Kidney glomerular epithelial cell (primary cell): ENCODE measurements around the gene ANO1.

ENCODE experiments used
- DNase-seq: peaks from one replicate; lab custom pipeline; 2025; lab: John Stamatoyannopoulos, UW

ANO1 gene

DNA sequence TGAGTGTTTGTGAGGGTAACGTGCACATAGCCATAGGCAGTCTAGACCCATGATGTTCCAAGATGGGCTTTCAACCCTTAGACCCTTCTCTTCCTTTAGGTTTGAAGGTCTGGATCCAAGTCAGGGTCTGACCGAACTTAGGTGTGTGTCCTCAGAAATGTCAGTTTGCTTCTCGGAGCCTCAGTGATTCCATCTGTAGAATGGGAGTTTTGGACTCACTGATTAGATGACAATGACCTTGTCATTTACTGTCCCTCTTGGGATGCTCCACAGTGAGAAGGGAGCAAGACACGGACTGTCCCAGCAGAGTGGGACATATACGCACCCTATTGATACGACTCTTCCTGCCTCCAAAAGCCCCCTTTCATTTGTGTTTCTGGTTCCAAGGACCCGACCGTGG, 37.7 kb downstream of the ANO1 start:
- no peak for DNase-seq

DNA sequence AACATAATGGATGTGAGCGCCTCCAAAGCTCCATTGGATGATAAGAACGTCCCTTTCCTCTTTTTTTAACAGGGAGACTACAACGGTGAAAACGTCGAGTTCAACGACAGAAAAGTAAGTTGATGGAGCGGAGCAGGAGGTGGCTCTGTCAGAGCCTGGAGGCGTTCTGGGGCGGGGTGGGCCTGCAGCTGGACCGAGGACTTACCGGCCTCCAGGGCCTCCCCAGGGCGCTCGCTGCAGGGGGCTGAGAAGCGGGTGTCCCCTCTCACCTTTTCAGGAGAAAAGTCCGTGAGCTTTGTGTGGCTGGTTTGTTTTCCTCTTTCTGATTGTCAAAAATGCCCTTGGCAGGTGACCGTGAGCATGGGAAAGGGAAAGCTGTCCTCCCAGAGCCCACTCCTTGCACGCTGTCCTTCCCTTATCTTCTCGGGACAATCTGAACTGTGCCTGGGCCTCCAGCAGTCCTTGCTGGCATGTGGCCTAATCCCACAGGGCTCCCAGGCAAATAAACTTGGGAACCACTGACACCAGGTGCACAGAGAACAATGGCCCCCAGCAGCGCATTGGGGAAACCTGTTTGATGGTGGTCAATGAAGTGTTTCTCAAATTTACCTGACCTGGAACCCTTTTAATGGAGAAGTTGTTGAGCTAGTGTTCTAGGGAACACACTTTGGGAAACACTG, 38.4 kb downstream of the ANO1 start:
- DNase-seq: no peak

DNA sequence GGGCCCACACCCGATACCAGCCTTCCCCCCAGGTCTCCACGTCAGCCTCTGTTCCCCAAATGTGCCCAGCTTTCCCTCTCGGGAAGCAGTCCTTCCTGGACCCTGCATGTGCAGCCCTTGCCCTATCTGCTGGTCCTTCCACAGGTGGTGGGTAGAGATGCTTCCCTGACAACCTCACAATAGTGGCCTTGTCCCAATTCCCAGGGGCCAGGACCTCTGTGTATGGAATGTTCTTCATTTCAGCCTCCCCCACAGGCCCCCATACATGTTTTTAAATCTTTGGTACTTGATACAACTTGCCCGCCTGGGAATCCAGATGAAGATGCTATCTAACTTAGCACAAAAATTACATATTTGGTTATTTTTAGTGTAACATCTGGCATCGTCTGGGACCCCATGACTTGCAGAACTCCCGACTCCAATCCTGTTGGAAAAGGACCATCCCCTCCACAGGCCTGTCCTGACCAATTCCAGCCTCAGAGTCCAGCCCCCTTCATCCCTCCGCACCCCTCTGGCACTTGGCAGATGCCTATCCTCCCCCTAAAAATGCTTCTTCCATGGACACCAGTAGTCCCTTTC, 39.5 kb downstream of the ANO1 start:
- no peak for DNase-seq

DNA sequence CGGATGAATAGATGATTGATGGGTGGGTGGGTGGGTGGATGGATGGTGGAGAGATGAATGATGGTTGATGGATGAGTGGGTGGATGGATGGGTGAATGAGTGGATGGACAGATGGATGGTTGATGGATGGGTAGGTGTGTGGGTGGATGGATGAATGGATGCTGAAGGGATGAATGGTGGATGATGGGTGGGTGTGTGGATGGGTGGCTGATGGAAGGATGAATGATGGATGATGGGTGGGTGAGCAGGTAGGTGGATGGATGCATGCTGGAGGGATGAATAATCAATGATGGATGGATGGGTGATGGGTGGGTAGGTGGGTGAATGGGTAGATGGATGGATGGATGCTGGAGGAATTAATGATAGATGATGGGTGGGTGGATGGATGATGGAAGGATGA, 40.5 kb downstream of the ANO1 start:
- no peak for DNase-seq

DNA sequence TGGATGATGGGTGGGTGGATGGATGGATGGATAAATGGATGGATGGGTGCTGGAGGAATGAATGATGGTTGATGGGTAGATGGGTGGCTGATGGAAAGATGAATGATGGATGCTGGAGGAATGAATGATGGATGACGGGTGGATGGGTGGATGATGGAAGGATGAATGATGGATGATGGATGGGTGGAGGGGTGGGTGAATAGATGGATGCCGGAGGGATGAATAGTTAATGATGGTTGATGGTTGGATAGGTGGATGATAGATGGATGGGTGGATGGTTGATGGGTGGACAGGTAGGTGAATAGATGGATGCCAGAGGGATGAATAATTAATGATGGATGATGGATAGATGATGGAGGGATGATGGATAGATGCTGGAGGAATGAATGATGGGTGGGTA, 41.4 kb downstream of the ANO1 start:
- no peak for DNase-seq

DNA sequence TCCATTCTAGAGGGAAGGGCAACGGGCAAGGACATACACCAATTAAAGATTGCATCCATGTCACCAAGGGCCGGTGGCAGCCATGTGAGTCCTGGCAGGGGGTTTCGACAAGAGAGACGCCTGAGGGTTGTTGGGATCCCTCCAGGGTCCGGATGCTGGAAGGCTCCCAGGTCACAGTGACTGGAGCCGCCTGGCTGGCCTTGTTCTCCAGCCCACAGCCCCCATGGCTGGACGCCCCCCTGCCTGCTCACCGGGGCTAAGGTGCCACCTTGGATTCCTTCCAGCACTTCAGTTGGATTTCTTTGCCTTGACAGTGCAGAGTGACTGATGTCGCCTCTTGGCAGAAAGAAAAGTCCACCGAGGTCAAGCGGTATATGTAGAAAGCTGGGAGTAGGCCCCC, 42.6 kb downstream of the ANO1 start:
- no peak for DNase-seq

DNA sequence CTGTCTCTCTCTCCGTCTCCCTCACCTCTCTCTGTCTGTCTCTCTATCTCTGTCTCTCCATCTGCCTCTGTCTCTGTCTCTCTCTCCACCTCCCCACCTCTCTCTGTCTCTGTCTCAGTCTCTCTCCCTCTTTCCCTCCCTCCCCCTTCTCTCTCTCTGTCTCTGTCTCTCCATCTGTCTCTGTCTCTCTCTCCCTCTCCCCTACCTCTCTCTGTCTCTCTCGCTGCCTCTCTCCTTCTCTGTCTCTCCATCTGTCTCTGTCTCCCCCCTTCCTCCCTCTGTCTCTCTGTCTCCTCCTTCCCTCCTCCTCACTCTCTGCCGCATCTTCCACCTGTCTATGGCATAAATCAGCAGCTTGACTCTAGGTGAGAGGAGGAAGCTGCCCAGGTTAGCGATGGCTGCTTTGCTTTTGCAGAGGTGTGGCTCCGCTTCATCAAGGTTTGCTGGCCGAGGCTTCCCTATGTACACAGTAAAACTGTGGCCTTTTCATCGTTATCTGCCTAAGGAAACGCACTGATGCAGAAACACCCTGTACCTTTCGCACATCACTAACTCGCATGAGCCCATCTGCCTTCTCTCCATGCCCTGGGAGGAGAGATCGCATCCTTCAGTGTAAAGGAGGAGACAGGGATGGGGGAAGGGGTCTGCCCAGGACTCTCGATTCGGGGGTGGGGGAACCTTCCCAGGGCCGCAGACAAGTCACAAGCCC, 44.5 kb downstream of the ANO1 start:
- no peak for DNase-seq

DNA sequence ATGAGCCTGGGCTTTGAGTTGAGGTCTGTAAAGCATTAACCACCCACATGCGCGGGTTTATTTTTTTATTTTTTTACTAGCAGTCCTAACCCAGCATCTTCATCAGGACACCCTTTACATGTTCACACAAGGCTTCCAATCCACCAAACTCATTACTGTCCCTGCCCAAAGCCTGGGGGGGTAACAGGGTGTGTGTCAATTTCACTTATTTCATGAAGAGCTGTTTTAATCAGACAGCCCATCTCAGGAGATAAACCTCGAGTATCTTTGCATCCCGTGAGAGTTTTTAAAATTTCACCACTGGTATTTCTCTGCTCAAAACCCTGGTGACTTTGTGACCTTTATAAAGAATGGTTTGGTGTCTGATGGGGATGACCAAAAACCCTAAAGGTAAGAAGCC, 45.6 kb downstream of the ANO1 start:
- DNase-seq: no peak

DNA sequence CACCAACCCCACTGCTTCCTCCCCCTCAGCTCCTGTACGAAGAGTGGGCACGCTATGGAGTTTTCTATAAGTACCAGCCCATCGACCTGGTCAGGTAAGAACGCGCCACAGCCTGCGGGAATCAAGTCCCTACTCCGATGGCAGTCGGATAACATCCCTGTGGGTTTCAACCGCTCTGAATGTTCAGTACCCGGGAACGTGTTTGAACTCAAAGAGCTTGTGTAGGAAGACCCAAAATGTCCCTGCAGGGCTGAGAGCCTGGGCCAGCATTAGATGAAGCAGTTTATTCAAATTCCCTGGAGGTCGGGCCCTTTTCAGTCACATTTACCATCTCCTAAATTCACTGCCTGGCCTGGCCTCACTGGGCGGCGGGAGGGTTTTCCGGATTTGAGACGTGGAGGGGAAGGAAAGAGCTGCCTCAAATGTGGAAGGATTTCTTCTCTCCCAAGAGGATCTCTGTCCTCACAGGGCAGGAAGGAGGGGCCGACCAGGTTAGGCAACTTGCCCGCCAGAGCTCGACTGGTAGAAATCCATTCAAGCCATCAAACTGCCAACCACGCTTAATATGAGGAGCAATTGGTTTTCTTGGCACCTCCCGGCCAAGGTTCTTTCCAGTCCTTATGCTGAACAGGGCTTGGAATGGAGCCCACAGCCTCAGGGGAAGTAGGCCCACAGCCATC, 46.3 kb downstream of the ANO1 start:
- no peak for DNase-seq

DNA sequence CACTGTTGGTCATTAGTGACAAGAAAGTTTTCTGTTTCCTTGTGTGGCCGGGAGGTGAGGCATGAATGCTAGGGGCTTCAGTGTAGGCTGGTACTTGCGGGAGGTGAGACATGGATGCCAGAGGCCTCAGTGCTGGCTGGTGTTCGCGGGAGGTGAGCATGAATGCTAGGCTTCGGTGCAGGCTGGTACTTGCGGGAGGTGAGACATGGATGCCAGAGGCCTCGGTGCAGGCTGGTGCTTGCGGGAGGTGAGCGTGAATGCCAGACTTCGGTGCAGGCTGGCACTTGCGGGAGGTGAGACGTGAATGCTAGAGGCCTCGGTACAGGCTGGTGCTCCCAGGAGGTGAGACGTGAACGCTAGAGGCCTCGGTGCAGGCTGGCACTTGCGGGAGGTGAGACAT, 48.4 kb downstream of the ANO1 start:
- DNase-seq: no peak

DNA sequence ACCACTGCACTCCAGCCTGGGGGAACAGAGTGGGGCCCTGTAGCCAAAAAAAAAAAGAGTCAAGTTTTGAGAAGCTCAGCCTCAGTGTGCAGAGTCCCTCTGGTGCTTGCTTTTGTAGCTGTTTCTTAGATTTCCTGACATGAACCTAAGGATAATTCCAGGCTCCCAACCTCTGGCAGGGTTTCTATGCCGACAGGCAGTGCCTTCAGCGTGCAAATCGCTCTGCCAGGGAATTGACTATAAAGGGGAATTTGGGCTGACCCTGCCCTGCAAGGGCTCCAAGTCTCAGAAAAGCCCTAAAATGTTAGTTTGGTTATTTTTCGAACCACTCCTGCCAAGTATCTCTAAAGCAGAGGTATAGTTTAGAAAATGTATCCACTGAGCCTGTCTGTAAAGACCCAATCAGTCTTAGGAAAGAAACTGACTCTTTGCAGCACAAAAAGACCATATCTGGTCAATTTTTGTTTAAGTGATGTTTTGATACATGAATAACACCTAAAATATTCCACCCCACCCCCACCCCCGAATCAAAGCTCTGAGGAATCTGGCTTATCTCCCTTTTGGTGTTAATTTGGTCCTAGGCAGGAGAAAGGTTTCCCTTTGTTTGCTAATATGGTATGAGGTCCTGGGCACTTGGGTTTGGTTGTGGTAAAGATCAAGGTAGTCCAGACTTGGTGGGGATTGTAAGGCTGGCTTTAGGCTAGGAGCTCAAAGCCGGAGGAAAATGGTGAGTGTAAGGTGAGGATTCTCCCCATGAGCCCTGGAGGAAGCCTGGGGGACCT, 49.7 kb downstream of the ANO1 start:
- no peak for DNase-seq

DNA sequence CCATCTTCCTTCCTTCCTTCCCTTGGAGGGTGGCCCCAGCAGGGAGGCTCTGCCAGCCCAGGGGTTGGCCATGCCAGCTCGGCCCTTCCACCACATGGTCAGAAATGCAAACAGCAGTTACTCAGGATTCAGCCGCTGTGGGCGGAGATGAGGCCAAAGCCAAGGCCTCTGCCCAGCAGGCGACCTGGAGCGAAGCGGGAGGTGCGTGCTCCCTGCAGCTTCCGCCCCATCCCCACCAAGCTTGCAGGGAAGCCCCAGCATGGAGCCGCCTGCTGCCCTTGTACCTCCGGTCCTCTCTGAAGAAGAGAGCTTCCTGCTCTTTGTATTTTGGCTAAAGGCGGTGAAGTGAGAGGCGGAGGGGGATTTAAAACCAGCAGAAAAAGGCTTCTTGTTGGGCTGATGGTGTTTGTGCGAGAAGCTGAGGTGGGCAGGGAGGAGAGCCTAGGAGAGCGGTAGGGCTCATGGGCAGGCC, 50.4 kb downstream of the ANO1 start:
- no peak for DNase-seq

DNA sequence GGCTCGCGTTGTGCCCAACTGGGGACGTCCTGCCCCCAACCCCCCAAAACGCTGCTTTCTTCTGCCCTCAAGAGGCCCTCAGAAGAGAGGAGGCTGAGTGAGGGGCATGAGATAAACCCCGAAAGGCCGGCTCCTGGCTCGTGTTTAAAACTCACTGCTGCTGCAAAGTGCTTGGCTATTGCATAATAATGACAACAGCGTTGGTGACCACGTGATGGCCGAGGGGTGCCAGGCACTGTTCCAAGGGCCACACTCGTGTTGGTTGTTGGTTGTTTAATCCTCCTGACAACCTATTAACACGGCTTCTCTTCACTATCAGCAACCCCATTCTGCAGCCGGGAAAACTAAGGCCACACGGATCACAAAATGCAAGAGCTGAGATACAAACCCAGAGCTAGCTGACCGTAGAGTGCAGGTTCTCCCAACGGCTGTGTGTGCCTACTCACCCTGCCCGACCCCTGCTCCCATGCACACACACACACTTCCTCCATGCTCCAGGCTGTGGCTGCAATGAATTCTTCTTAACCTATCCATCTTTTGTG, 51.0 kb downstream of the ANO1 start:
- DNase-seq: no peak

DNA sequence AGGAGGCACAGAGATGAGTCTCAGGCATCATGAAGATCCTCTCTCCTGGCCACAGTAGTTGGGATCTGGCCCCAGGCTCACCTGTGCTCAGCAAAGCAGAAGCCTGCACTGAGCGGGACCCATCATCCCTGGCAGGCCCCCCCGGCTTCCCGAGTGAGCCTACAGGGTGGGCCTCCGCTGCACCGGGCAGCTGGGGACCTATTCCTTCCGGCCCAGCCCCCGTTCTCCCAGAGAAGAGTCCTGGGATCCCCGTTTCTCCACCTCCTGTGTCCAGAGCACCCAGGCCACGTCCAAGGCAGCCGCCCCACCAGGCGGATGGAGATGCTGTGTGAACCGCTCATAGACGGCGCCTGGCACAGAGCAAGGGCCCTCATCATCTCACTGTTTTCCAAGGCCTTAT, 52.5 kb downstream of the ANO1 start:
- DNase-seq: no peak

DNA sequence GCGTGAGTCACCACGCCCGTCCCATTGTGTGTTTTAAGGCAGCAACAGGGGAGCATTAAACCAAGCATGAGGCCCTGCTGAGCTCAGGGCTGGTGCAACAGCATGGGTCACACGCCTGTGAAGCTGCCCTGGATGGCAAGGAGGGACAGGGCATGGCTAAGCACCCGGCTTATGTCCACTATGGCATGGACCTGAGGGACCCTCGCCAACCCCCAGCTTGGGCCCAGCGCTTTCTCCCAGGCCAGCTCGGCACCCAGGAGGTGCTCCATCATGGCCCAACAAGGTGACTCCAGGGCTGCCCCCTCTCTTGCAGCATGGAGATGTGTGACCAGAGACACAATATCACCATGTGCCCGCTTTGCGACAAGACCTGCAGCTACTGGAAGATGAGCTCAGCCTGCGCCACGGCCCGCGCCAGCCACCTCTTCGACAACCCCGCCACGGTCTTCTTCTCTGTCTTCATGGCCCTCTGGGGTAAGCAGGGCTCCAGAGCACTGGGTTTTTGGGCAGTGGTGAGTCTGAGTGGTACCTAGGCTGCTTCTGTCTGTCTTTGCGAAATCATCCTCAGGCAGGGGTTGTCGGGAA, 53.6 kb downstream of the ANO1 start:
- DNase-seq: no peak

DNA sequence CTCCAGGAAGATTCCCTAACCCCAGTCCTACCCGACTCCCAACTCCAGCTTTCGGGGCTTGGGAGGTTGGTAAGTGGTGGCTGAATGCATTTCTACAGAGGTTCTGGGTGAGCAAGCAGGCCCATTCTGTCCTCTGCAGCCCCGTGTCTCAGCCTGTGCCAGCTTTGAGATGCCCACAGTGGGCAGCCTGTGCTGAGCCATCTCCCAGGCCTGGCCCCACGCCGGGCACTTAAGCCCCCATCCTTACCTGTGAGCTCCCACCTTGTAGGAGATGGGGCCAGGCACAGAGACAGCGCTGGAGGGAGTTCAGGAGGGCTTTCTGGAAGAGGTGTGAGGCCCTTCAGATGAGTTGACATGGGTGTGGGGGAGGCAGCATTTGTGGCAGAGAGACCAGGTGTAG, 54.5 kb downstream of the ANO1 start:
- DNase-seq: no peak

DNA sequence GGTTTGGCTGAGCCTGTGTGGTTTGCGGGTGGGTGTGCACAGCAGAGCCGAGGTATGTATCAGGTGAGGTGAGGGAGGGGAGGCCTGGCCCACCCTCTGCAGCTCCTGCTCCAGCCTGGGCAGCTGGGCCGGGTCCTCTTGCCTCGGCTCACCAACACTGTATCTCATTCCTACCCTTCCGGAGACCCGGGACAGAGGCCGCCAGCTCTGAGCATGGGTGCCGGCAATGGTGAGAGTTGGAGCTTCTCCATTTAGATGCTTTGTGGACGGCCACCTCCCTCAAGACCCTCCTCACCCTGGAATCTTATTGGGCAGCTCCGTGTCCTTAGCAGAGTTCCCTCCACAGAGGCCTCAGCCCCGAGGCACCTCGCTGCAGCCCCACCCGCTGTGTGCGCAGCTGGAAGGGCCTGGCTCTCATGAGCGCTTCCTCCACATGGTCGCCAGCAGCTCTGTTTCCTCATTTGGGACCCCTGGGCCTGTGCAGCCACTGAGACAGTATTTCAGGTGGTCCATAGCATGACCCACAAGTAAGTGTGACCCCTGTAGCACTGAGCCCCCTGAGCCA, 55.7 kb downstream of the ANO1 start:
- no peak for DNase-seq

DNA sequence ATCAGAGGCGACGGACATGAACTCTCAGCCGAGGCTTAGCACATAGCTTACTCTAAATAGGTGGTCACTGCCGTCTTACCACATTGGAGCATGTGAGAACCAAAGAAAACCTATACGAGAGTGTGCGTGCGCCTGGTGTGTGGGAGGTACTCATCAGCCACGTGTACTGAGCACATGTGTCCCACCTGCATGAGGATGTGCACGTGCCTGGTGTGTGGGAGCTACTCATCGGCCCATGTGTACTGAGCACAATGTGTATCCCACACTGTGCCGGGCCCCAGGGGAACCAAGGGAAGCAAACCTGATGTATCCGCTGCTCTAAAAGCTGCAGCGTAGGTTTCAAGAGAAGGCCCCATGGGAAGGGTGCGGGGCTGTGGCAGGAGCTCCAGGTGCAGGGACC, 56.4 kb downstream of the ANO1 start:
- DNase-seq: no peak

DNA sequence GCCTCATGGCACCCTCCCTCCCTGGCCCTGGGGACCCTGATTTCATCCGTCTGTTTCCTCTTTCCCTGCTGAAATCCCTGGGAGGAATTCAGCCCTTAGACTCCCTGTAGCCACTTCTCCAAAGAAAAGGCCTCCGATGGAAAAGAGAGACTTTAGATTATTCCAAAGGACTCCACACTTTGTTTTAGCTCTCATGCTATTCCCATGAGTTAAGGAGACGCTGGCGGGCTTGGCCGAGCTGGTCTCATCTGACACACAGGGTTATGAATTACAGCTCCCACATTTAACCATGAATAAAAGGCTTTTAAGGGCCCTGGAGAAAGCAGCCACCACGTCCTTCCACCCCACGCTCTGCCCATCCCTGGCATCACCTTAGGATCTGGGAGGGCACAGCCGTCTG, 57.0 kb downstream of the ANO1 start:
- DNase-seq: no peak

DNA sequence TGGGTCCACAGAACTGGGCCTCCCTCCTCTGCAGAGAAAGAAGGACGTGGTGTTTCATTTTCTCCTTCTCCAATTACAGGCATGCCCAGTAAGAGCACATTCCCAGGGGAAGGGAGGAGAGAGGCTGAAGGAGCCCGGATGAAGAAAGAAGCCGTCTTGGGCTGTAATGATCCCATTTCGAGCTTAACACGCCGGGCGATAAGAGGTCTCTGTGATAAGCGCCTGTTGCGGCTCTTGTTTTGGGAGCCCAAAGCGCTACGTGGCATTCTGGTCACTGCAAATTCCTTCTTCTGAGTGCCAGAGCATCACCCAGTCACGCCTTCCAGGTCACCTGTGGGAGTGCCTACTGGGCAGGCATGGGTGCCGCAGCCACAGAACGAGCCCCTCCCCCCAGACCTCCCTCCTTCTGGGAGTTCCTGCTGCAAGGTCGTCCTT, 57.5 kb downstream of the ANO1 start:
- DNase-seq: no peak

DNA sequence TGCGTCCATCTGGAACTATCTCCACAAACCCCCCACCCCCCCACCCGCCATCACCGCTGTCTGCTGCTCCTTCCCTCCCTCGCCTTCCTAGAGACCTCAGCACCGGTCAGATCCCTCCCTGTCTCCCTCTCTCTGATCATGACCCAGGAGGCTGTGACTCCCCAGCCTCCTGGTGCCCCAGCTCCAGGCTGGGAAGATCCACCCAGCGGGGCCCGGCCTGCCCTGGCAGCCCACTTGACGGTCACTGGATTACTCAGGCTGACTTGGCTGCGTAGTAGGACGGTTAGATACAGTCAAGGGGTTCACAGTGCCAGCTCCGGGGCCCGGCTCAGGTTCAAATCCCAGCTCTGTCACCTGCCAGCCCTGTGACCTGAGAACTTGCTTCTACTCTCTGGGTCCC, 59.3 kb downstream of the ANO1 start:
- no peak for DNase-seq
